SW 1271 (cell line): ENCODE data around the gene UST.
"Not testable (repeated sequence)": the region's sequence is repeated elsewhere in the genome, so short reads cannot be mapped to it uniquely, and the experiment has no call there.

Experiments
- DNase-seq, 2 experiments: peaks; one replicate each; lab custom pipeline; 2025; lab: John Stamatoyannopoulos, UW

The UST gene

DNA sequence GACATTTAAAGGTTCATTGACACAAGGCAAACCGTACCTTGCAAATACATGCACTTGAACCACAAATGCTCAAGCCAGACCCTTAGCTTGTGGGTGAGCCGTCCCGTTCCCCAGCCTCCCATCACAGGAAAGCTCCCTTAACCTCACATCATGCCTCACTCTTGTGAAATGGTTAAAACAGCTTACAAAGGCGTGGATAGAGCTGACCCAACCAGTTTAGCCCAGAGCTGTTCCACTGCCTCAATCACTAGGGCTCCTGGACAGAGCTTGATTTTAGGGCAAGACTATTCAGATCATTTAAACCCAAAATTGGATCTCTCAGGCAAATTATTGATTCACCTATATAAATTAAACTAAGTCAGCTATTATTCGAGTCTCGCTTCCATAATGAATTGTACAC is 341.1 kb downstream of the UST start:
- no peak for DNase-seq

GRCh38 chr6:149088361-149088760 is 341.5 kb downstream of the UST start:
- DNase-seq: no peak

DNA sequence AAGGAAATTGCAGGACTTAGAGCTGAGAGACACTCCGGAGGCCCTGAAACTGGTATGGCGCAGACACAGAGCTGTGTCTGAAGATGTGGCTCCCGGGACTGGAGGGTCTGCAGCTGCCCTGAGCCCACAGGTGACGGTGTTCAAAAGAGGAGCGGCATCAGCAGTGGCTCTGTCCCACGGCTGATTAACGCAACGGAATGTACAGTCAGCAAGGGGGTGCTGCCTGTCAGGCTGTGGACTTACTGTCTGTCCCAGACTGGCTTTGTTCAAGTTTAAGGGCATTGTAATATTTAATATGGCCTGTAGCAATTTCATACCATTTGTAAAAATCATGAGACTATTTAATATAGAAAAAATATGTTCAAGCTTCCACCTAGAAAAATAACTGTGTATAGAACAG is 342.7 kb downstream of the UST start:
- no peak for DNase-seq

GRCh38 chr6:149090937-149091336 is 344.1 kb downstream of the UST start:
- no peak for DNase-seq

DNA sequence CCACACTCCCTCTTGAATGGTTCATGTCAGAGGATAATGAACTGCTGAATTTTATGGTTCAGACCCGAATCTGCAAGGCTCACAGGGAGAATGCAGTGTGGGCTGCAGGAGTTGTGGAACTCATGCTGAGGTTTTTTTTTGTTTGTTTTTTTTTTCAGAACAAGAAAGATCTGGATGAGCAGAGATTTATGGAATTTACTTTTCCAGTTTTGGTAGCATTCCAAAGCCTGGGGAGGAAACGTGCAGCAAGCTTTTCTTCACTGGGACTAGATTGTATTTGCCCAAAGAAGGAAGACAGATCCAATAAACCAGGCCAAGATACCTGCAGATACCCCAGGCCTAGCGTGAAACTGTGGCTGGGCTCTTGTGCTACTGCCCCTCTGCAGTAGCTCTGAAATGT is 346.8 kb downstream of the UST start:
- DNase-seq: no peak

DNA sequence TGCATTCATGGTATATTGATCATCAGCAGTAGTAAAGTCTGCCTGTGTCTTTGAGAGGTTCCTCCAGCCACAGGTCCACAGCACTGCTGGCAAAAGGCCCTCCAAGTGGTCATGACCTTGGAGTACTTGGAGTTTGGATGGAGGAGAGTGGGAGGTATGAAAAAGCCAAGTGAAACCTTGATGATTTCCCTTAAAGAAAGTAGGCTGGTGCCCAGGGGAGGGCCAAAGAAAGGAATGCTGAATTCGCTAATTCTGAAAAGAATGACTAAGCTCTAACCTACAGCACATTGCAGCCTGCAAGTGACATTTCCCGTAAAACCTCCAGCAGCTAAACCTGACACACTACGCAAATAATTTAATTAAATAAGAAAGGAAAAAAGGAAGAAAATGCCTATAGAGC is 347.3 kb downstream of the UST start:
- no peak for DNase-seq

DNA sequence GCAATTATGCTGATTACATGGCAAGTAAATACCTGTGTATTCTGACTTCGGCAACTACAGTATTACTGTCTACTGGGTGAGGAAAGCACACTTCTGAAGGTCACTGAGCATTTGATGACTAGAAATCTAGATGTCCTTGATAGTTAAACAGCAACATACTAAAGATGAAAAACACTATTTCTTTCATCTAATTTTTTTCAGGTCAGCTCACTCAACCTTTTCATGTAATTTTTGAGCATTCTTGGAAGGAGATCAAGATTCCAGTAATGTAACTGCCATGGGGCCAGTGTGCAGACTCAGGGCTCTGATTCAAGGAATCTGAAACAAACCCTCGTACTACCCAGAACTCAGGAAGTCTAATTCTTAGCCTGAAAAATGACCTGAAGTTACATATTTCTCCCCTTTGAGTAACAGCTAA is 348.1 kb downstream of the UST start:
- no peak for DNase-seq

DNA sequence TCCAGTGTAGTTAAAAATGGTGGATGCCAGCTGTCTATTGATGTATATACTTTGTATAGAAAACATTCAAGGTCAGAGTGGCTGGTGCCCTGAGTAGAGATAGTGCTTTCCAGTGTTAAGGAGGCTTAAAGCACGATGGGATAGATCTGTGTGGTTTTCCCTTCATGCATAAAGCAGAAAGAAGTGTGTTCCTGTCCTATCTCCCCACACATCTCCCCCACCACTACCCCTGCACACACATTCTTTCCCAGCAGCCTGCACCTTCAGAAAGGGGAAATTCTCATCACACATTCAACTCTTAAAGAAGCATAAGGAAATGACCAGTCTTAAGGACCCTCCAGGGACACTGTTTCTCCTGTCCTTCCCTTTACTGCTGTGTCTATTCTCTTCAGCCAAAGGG is 349.0 kb downstream of the UST start:
- no peak for DNase-seq

GRCh38 chr6:149097794-149098193 is 351.0 kb downstream of the UST start:
- DNase-seq: no peak

GRCh38 chr6:149098700-149099276 is 352.0 kb downstream of the UST start:
- no peak for DNase-seq

- DNase-seq: no peak
These were observed 355.5 kb downstream of the UST start for GRCh38 chr6:149102324-149102723.

DNA sequence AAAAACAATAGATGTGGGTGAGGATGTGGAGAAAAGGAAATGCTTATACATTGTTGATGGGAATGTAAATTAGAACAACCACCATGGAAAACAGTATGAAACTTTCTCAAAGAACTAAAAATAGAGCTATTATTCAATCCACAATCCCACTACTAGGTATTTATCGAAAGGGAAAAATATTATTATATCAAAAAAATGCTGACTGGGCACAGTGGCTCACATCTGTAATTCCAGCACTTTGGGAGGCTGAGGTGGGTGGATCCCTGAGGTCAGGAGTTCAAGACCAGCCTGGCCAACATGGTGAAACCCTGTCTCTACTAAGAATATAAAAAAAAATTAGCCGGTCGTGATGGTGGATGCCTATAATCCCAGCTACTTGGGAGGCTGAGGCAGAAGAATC is 357.1 kb downstream of the UST start:
- DNase-seq: not testable (repeated sequence)

GRCh38 chr6:149107520-149107919 is 360.7 kb downstream of the UST start:
- DNase-seq: no peak

GRCh38 chr6:149108038-149108748 is 361.4 kb downstream of the UST start:
- DNase-seq: no peak

DNA sequence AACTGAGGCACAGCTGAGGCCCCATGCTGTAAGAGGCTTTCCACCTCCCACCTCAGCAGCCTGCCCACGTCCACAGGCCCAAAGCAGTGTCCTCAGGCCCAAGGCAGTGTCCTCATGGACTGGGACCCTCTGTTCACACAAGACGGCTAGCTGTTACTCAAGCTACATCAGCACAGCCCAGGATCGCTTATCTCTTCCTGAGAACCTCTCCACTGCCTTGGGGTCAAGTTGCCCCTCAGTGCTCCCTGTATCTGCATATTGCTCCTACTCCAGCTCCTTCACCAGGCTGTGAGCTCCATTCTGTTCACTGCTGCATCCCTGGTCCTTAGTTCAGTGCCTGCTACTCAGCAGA is 361.9 kb downstream of the UST start:
- DNase-seq: no peak

DNA sequence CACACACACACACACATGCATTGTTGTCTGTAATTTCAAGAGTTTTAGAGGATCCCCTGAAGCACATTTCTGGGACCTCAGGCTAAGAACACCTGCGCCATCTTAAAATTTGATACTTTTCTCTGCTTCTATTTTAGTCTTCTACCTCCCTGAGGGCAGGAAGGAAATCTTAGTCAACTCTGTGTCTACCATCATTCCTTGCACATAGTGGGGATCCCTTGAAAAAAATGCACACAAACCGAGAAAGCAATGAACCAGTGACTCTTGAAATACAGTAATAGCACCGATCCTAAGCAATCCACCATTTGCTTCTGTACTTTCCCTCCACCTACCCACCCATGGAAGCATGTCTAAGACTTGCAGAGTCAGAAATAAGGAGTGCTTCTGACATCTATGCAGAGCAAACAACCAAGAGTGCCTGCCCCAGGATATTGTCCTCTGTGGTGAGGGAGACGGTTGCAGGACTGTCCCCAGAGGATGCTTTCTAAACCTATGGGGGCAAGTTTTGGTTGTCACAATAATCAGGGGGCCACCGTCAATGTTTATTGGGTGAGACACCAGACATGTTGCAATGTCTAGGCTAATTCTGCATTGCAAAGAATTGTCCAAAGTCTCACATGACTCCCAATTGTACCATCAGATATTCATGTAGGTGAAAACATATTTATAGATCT is 362.7 kb downstream of the UST start:
- no peak for DNase-seq

DNA sequence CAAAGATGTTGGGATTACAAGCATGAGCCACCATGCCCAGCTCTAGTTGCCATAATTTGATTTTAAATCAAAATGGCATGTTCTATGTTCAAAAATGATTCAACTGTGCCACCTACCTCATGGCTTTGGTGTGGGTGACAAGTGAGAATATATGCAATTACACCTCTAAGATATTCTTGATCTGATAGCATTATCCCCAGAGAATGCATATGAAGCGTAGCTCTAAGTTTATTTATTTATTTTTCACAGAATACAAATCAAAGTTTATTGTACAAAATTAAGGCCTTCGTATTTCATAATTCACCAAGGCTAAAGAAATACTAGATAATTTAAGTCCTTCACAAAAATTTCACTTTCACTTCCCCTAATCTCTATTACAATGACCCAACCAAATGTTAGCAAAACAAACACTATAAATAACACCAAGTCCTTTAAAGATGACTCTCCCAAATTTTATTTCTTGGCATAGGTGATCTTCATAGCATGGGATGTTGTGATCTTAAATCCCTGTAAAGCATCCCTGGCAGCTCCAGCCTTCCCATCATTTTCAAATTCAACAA is 364.8 kb downstream of the UST start:
- no peak for DNase-seq

DNA sequence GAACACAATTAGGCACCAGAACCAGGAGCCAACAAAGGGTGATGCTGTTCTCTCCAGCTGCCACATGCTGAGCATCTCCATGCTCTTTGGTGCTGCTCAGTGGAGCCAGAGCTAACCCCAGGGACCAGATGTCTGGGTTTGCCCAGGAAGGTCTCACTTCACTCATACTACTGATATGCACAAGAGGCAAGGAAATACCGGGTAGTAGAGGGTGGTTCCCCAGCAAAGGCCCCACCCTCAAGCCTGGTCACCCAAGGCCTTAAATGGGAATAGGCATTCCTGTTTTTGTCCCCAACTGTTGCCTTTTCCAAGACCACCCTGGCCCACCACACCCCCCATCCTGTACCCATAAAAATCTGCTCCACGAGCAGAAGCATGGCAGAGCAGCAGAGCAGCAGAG is 366.1 kb downstream of the UST start:
- DNase-seq: no peak

GRCh38 chr6:149114167-149114566 is 367.3 kb downstream of the UST start:
- no peak for DNase-seq

GRCh38 chr6:149118737-149119653 is 372.2 kb downstream of the UST start:
- no peak for DNase-seq

- no peak for DNase-seq
These were observed 376.3 kb downstream of the UST start for GRCh38 chr6:149122850-149123821.
